Activated naive CD8-positive, alpha-beta T cell treated with anti-CD3 and anti-CD28 coated beads, Interleukin-2, amount 10 ng/mL, durations not matched to agents 7 days and 5 days (primary cell): ENCODE results near the gene UBE2G1. TPM values are rescaled to one million over a fixed set of nuclear protein-coding genes. Genes with fewer than 3 reads are reported as not detected.

Experiments
- ATAC-seq: fragments of 150-1000 bp; cut with Tn5 transposase; one replicate; pipeline ENCODE4 v1.10.0; 2021; ENCODE audit warnings: low read depth, moderate library complexity
- POLR2A ChIA-PET: fragments of 350-600 bp; sonication (Branson Sonifier 250); formaldehyde crosslinking; loops from one replicate; lab custom pipeline; 2021; ENCODE audit warnings: antibody characterized with exemption; lab: Charles Lee
- DNase-seq: peaks from one replicate; pipeline ENCODE4 v3.0.0; 2021
- H3K27ac Mint-ChIP-seq: one replicate; pipeline ENCODE4 v1.8.0; 2022; ENCODE audit warnings: mild to moderate bottlenecking, mixed read lengths
- H3K27me3 Mint-ChIP-seq: one replicate; pipeline ENCODE4 v1.8.0; 2022; ENCODE audit warnings: mild to moderate bottlenecking, moderate library complexity, mixed read lengths
- H3K36me3 Mint-ChIP-seq: one replicate; pipeline ENCODE4 v1.8.0; 2021; ENCODE audit warnings: mild to moderate bottlenecking, mixed read lengths
- H3K4me1 Mint-ChIP-seq: one replicate; pipeline ENCODE4 v1.8.0; 2021; ENCODE audit warnings: mixed read lengths
- H3K4me3 Mint-ChIP-seq: one replicate; pipeline ENCODE4 v1.8.0; 2022; ENCODE audit warnings: mild to moderate bottlenecking, moderate library complexity, mixed read lengths
- H3K9me3 Mint-ChIP-seq: one replicate; pipeline ENCODE4 v1.8.0; 2021; ENCODE audit warnings: mixed read lengths
- total RNA-seq, 2 experiments: library from RNA; stranded (reverse); gene quantifications; one replicate each; pipeline ENCODE4 v1.2.3, GENCODE V29; 2021

UBE2G1 gene
- total RNA-seq, result 10 to 100 TPM; 65.6 to 69.4 TPM

GRCh38 chr17:4366327-4367063 is at the start of gene UBE2G1:
UBE2G1 (minus strand) TSS chr17:4366675; CDS start chr17:4366316, 359 bp downstream.
- DNase-seq (peak; percentile 100), ATAC-seq (peak; percentile 89)
- Mint-ChIP-seq H3K27ac (peak within 1 kb of the TSS; percentile 96), H3K36me3 (peaks cover 6% of the 10 kb centered on the region), H3K4me1 (peaks cover 21% of the 10 kb centered on the region), H3K4me3 (peak within 1 kb of the TSS; percentile 82), H3K9me3 (no peaks in the 10 kb centered on the region), H3K27me3 (no peaks in the 10 kb centered on the region)
- POLR2A ChIA-PET, result interaction anchor here (0.8 to 2.8 kb wide), 9 partner anchors 9 to 342 kb away, joined by 3 to 17 read pairs (median 5); partner anchors contain the start of genes ANKFY1, CYB5D2, SPNS3 and ZZEF1

DNA sequence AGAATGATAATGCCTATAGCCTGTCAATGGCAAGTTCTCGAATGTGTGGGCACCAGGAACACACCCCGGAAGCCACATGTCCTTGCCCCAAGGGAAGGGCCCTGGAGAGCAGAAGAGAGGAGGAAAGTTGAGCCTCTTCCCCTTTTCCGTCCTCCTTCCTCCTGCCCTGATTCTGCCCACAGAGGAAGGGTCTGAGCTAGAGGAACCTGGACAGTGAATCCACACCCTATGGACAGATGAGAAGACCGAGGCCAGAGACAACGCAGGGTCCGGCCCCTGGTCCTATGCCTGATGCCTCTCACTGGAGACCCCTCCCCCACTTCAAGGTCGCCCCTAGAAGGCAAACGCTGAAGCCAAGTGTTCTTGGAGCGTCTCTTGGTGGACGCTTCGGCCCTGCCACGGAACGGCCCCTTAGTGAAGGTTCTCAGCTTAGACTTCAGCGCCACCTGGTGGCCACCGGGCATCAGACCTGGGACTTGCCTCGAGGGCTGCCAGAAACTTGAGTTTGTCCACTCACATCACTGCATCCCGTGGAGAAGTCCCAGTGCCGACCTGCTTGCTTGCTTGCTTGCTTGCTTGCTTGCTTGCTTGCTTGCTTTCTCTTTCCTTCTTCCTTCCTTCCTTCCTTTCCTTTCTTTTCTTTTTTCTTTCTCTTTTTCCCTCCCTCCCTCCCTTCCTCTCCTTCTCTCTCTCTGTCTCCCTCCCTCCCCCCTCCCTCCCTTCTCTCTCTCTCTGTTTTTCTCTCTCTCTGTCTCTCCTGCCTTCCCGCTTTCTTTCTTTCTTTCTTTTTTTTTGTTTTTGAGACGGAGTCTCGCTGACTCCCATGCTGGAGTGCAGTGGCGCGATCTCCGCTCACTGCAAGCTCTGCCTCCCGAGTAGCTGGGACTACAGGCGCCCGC is 46.7 kb upstream of the UBE2G1 start:
- peak; percentile 95 for DNase-seq
- no peaks in the 10 kb centered on the region for H3K27me3 Mint-ChIP-seq
- ATAC-seq, result peak; percentile 100
- H3K9me3 Mint-ChIP-seq, result no peaks in the 10 kb centered on the region
- peak overlapping the region; percentile 75 for H3K27ac Mint-ChIP-seq
- no peaks in the 10 kb centered on the region for H3K36me3 Mint-ChIP-seq
- peak overlapping the region; percentile 71 for H3K4me3 Mint-ChIP-seq
- peaks cover 5% of the 10 kb centered on the region for H3K4me1 Mint-ChIP-seq
- POLR2A ChIA-PET, result interaction anchor here (1.2 kb wide), 1 partner anchor 213 kb away, joined by 3 read pairs; no protein-coding TSS in a partner anchor

DNA sequence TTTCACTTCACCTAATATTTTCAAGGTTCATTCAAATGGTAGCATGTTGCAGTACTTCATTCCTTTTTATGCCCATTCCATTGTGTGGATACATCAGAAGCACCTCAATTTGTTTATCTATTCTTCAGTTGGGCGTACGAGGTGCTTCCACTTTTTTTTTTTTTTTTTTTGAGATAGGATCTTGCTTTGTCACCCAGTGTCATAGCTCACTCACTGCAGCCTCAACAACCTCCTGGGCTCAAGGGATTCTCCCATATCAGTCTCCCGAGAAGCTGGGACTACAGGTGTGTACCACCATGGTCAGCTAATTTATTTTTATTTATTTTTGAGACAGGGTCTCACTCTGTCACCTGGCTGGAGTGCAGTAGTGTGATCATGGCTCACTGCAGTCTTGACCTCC is 44.7 kb upstream of the UBE2G1 start:
- DNase-seq, result no peak
- Mint-ChIP-seq H3K4me1 (peaks cover 5% of the 10 kb centered on the region), H3K4me3 (no peak overlapping the region), H3K27me3 (no peaks in the 10 kb centered on the region), H3K9me3 (no peaks in the 10 kb centered on the region), H3K36me3 (no peaks in the 10 kb centered on the region), H3K27ac (no peak overlapping the region)
- POLR2A ChIA-PET, result interaction anchor here (0.7 kb wide), 1 partner anchor 195 kb away, joined by 3 read pairs; no protein-coding TSS in a partner anchor
- no peak for ATAC-seq

DNA sequence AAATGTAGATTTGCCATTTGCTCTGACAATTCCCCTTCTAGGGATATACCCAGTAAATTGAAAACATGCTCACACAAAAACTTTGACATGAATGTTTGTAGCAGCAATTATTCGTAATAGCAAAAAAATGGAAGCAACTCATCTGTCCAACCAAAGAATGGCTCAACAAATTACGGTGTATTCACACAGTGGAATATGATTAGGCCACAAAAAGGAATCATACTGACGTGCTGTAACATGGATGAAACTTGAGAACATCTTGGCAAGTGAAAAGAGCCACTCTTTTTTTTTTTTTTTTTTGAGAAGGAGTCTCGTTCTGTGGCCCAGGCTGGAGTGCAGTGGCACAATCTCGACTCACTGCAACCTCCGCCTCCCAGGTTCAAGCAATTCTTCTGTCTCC is 43.2 kb upstream of the UBE2G1 start:
- Mint-ChIP-seq H3K27ac (no peak overlapping the region), H3K9me3 (no peaks in the 10 kb centered on the region), H3K27me3 (no peaks in the 10 kb centered on the region), H3K4me1 (peaks cover 5% of the 10 kb centered on the region), H3K4me3 (no peak overlapping the region), H3K36me3 (no peaks in the 10 kb centered on the region)
- DNase-seq, result no peak
- POLR2A ChIA-PET, result no interaction called here
- ATAC-seq, result no peak

DNA sequence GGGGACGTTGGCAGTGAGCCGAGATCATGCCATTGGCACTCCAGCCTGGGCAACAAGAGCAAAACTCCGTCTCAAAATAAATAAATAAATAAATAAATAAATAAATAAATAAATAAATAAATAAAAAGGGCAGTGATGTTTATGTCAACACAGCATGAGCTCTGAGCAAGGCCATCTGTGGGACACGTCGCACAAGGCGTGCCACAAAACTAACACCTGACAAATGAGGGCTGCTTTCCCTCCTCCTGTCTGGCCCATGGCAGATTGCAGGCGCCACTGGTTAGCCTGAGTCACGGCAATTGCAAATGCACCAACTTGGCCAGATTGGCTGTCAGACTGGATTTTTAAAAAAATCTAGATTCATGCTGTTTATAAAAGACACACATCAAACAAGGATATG is 41.4 kb upstream of the UBE2G1 start:
- H3K27ac Mint-ChIP-seq, result no peak overlapping the region
- H3K4me1 Mint-ChIP-seq, result peaks cover 1% of the 10 kb centered on the region
- POLR2A ChIA-PET, result no interaction called here
- no peaks in the 10 kb centered on the region for H3K36me3 Mint-ChIP-seq
- H3K27me3 Mint-ChIP-seq, result no peaks in the 10 kb centered on the region
- no peaks in the 10 kb centered on the region for H3K9me3 Mint-ChIP-seq
- DNase-seq, result no peak
- H3K4me3 Mint-ChIP-seq, result no peak overlapping the region
- no peak for ATAC-seq

- Mint-ChIP-seq H3K4me3 (no peak overlapping the region), H3K9me3 (no peaks in the 10 kb centered on the region), H3K27me3 (no peaks in the 10 kb centered on the region), H3K27ac (no peak overlapping the region), H3K4me1 (no peaks in the 10 kb centered on the region), H3K36me3 (no peaks in the 10 kb centered on the region)
- no peak for ATAC-seq
- no peak for DNase-seq
- POLR2A ChIA-PET, result no interaction called here
Observed at GRCh38 chr17:4407216-4407615, 40.7 kb upstream of the UBE2G1 start.

DNA sequence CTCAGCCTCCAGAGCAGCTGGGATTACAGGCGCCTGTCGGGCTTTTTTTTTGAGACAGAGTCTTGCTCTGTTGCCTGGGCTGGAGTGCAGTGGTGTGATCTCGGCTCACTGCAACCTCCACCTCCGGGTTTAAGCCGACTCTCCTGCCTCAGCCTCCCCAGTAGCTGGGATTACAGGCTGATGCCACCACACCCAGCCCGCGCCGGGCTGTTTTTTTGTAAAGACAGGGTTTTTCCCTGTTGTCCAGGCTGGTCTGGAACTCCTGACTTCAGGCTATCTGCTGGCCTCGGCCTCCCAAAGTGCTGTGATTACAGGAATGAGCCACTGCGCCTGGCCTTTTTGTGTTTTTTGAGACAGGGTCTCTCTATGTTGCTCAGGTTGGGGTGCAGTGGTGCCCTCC is 39.9 kb upstream of the UBE2G1 start:
- no peaks in the 10 kb centered on the region for H3K27me3 Mint-ChIP-seq
- POLR2A ChIA-PET, result no interaction called here
- H3K9me3 Mint-ChIP-seq, result no peaks in the 10 kb centered on the region
- H3K36me3 Mint-ChIP-seq, result no peaks in the 10 kb centered on the region
- no peaks in the 10 kb centered on the region for H3K4me1 Mint-ChIP-seq
- DNase-seq, result no peak
- no peak overlapping the region for H3K27ac Mint-ChIP-seq
- no peak overlapping the region for H3K4me3 Mint-ChIP-seq
- ATAC-seq, result no peak

GRCh38 chr17:4405699-4406098 is 39.2 kb upstream of the UBE2G1 start:
- ATAC-seq (no peak), DNase-seq (no peak)
- POLR2A ChIA-PET, result no interaction called here
- no peaks in the 10 kb centered on the region for H3K27me3 Mint-ChIP-seq
- no peaks in the 10 kb centered on the region for H3K4me1 Mint-ChIP-seq
- H3K4me3 Mint-ChIP-seq, result no peak overlapping the region
- no peaks in the 10 kb centered on the region for H3K9me3 Mint-ChIP-seq
- H3K36me3 Mint-ChIP-seq, result no peaks in the 10 kb centered on the region
- H3K27ac Mint-ChIP-seq, result no peak overlapping the region

- DNase-seq (no peak), ATAC-seq (no peak)
- Mint-ChIP-seq H3K36me3 (no peaks in the 10 kb centered on the region), H3K27ac (no peak overlapping the region), H3K9me3 (no peaks in the 10 kb centered on the region), H3K4me1 (no peaks in the 10 kb centered on the region), H3K27me3 (no peaks in the 10 kb centered on the region), H3K4me3 (no peak overlapping the region)
- POLR2A ChIA-PET, result no interaction called here
Observed at GRCh38 chr17:4405038-4405669, 38.7 kb upstream of the UBE2G1 start.

DNA sequence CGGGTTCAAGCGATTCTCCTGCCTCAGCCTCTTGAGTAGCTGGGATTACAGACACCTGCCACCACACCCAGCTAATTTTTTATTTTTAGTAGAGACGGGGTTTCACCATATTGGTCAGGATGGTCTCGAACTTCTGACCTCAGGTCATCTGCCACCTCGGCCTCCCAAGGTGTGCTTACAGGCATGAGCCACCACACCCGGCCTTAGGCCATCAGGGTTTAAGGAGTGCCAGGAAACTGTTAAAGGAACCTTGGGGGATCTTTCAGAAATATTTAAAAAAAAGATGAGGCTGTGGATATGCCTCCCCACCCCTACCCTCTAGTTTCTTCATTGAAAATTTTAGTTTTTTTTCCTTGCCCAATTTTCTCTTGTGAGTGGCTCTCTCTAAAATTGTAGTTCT is 31.4 kb upstream of the UBE2G1 start:
- POLR2A ChIA-PET, result interaction anchor here (0.7 kb wide), 1 partner anchor 17 kb away, joined by 4 read pairs; no protein-coding TSS in a partner anchor
- H3K27ac Mint-ChIP-seq, result no peak overlapping the region

DNA sequence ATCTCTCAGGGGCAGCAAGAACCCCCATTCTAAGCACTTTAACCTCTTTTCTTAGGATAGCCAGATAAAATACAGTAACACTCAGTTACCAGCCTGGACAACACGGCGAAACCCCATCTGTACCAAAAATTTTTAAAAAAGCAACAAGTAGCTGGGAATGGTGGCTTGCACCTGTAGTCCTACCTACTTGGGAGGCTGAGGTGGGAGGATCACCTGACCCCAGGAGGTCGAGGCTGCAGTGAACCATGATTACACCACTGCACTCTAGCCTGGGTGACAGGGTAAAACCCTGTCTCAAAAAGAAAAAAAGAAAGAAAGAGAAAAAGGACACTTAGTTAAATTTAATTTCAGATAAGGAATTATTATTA is 28.6 kb upstream of the UBE2G1 start:
- POLR2A ChIA-PET, result no interaction called here
- no peak overlapping the region for H3K27ac Mint-ChIP-seq
- H3K4me3 Mint-ChIP-seq, result no peak overlapping the region
- H3K27me3 Mint-ChIP-seq, result peaks cover 2% of the 10 kb centered on the region
- DNase-seq, result no peak
- no peaks in the 10 kb centered on the region for H3K36me3 Mint-ChIP-seq
- peaks cover 13% of the 10 kb centered on the region for H3K4me1 Mint-ChIP-seq
- no peaks in the 10 kb centered on the region for H3K9me3 Mint-ChIP-seq
- no peak for ATAC-seq

More for the DNA sequence above, 31.4 kb upstream of the UBE2G1 start:
- ATAC-seq (no peak), DNase-seq (no peak)
- no peaks in the 10 kb centered on the region for H3K9me3 Mint-ChIP-seq
- H3K4me1 Mint-ChIP-seq, result peaks cover 13% of the 10 kb centered on the region
- peaks cover 2% of the 10 kb centered on the region for H3K27me3 Mint-ChIP-seq
- H3K4me3 Mint-ChIP-seq, result no peak overlapping the region
- no peaks in the 10 kb centered on the region for H3K36me3 Mint-ChIP-seq

DNA sequence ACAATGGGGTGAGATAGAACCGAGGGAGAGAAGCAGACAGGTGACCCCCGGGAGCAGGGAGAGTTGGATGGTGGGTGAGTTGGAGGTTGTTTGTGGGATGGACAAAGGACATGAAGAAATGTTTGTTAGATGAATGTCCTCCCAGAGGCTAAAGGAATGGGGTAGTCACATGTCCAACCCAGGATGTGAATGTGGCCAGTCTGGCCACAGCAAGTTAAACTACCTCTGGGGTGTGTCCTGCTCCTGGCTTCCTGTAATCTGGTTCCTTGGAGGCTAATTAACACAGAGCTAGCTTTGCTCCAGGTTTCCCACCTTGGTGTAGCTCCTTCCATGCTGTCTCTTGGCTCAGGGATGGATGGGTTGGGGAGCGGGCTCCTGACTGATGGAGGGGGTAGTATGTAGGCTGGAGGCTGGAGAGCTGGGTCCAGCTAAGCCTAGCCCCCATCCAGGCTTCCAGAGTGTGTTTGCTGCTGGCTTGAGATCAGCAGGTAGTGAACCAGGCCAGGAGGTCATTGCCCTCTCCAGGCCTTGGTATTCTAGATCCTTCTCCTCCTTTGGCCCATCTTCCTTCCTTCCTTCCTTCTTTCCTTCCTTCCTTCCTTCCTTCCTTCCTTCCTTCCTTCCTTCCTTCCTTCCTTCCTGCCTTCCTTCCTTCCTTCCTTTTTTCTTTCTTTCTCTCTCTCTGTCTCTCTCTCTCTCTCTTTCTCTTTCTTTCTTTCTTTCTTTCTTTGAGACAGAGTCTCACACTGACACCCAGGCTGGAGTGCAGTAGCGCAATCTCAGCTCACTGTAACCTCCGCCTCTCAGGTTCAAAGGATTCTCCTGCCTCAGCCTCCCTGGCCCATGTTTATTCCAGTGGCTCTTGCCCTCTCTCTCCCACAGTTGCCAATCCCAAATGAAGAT is 28.0 kb upstream of the UBE2G1 start:
- POLR2A ChIA-PET, result no interaction called here
- DNase-seq, result no peak
- Mint-ChIP-seq H3K36me3 (no peaks in the 10 kb centered on the region), H3K27ac (peak overlapping the region; percentile 16), H3K4me3 (no peak overlapping the region), H3K4me1 (peaks cover 13% of the 10 kb centered on the region), H3K9me3 (no peaks in the 10 kb centered on the region), H3K27me3 (peaks cover 2% of the 10 kb centered on the region)
- ATAC-seq, result no peak
